Measurements from ENCODE around the gene ATP4B.

- no peak for TF ChIP-seq CTCF (conservative IDR thresholded peaks at IDR 0.05 in 1 of 2, IDR thresholded peaks at IDR 0.05 in 1 of 2; ENCODE audit: low read depth in 1 of 2, low read length in 2 of 2)
- no peak for TF ChIP-seq EZH2 (IDR thresholded peaks at IDR 0.05; ENCODE audit: low read length, missing control alignments)
Observed at GRCh38 chr13:113607889-113608635, 49.9 kb downstream of the ATP4B start.
